Astrocyte of the spinal cord (primary cell): Measurements from ENCODE around the gene CCDC6.

ENCODE experiments used
- DNase-seq: peaks from one replicate; pipeline ENCODE4 v3.0.0; 2011; ENCODE audit warnings: low read depth, low spot score
- H3K4me3 ChIP-seq: 2 replicates; pipeline ENCODE4 v1.5.1; 2011; ENCODE audit warnings: low read depth, mild to moderate bottlenecking, low read length, moderate library complexity
- CTCF ChIP-seq: IDR thresholded peaks from 2 replicates; pipeline ENCODE4 v1.5.1; 2012; ENCODE audit warnings: low read depth, mild to moderate bottlenecking, low read length, inconsistent platforms
- in situ Hi-C: cut with HindIII; loops from 2 replicates; pipeline ENCODE4 v1.10.0; 2017; ENCODE audit warnings: low sequenced_read_pairs

The CCDC6 gene

GRCh38 chr10:59859570-59859969 is 46.8 kb downstream of the CCDC6 start:
- in situ Hi-C loops = no loop called here
- TF ChIP-seq CTCF = no peak
- no peak overlapping the region for H3K4me3 ChIP-seq
- DNase-seq = no peak

- no peak for DNase-seq
- in situ Hi-C loops = no loop called here
- TF ChIP-seq CTCF = no peak
- H3K4me3 ChIP-seq = no peak overlapping the region
Measured at GRCh38 chr10:59857921-59858320, 48.4 kb downstream of the CCDC6 start.

- no peak for DNase-seq
- TF ChIP-seq CTCF = no peak
- H3K4me3 ChIP-seq = no peak overlapping the region
- in situ Hi-C loops = no loop called here
Measured at GRCh38 chr10:59857049-59857448, 49.3 kb downstream of the CCDC6 start.

- in situ Hi-C loops = no loop called here
- H3K4me3 ChIP-seq = no peak overlapping the region
- TF ChIP-seq CTCF = no peak
- no peak for DNase-seq
Measured at GRCh38 chr10:59856104-59856503, 50.3 kb downstream of the CCDC6 start.

- no peak overlapping the region for H3K4me3 ChIP-seq
- no peak for DNase-seq
- TF ChIP-seq CTCF = no peak
- in situ Hi-C loops = no loop called here
Measured at GRCh38 chr10:59854571-59854970, 51.8 kb downstream of the CCDC6 start.

- in situ Hi-C loops = no loop called here
- no peak for DNase-seq
- TF ChIP-seq CTCF = no peak
- no peak overlapping the region for H3K4me3 ChIP-seq
Measured at GRCh38 chr10:59852670-59853069, 53.7 kb downstream of the CCDC6 start.

- DNase-seq = no peak
- in situ Hi-C loops = no loop called here
- H3K4me3 ChIP-seq = no peak overlapping the region
- TF ChIP-seq CTCF = no peak
Measured at GRCh38 chr10:59851864-59852263, 54.5 kb downstream of the CCDC6 start.
